ENCODE data around the gene NDUFB11. TPM values are rescaled to one million over a fixed set of nuclear protein-coding genes. Genes with fewer than 3 reads are reported as not detected.

NDUFB11 gene
- total and polyA plus RNA-seq, 9 of the 15 experiments (the other 6 are each of a cell fraction or from before 2014, with no cell fraction given) = 20.9 to 269 (median 86.8) TPM

DNA sequence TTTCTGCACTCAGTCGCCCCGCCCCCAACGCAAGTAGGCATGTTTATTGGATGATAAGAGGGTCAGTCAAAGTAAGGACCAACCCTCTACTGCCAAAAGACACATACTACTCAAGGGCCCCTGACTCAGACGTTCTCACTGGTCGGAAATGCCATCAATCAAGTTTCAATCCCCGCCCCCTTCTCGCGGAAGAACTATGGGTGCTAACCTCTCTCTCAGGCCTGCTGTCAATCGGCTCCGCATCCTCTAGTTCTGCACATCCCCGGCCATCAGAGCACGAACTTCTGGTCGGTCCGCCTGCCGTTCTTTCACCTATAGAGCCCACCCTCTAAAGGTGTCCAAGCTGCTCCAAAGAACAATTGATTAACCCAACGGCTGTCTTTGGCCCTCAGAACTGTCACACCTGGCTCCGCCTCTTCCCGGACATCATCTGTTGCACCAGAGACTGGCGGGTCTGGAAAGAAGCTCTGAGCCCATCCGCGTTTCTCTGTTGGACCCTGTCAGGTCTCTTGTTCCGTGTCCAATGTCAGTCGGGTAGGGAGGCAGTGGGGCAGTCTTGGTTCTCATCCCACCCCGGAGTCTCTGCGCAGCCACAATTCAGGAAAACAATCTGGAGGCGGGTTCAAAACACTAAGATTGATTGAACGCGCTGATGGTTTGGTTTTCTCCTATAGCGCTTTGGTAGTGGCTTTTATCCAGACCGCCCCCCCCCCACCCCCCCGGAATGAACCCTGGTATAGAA lies 15.2 kb downstream of the NDUFB11 start (continued):
- TF ChIP-seq, protein P1, sequence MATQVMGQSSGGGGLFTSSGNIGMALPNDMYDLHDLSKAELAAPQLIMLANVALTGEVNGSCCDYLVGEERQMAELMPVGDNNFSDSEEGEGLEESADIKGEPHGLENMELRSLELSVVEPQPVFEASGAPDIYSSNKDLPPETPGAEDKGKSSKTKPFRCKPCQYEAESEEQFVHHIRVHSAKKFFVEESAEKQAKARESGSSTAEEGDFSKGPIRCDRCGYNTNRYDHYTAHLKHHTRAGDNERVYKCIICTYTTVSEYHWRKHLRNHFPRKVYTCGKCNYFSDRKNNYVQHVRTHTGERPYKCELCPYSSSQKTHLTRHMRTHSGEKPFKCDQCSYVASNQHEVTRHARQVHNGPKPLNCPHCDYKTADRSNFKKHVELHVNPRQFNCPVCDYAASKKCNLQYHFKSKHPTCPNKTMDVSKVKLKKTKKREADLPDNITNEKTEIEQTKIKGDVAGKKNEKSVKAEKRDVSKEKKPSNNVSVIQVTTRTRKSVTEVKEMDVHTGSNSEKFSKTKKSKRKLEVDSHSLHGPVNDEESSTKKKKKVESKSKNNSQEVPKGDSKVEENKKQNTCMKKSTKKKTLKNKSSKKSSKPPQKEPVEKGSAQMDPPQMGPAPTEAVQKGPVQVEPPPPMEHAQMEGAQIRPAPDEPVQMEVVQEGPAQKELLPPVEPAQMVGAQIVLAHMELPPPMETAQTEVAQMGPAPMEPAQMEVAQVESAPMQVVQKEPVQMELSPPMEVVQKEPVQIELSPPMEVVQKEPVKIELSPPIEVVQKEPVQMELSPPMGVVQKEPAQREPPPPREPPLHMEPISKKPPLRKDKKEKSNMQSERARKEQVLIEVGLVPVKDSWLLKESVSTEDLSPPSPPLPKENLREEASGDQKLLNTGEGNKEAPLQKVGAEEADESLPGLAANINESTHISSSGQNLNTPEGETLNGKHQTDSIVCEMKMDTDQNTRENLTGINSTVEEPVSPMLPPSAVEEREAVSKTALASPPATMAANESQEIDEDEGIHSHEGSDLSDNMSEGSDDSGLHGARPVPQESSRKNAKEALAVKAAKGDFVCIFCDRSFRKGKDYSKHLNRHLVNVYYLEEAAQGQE (IDR thresholded peaks at IDR 0.05; ENCODE audit: borderline replicate concordance) = no peak
- TF ChIP-seq, protein P1 (CRISPR knock-in tag; IDR thresholded peaks at IDR 0.05; ENCODE audit: low read depth) = no peak
- TF ChIP-seq ZNF175 (CRISPR knock-in tag; IDR thresholded peaks at IDR 0.05; ENCODE audit: low read depth) (no peak), ZNF79 (CRISPR knock-in tag; IDR thresholded peaks at IDR 0.05; ENCODE audit: low read depth) (no peak), PHB (CRISPR knock-in tag; IDR thresholded peaks at IDR 0.05) (no peak), ZNF280A (IDR thresholded peaks at IDR 0.05; ENCODE audit: low read depth, partially characterized antibody) (no peak)
- TF ChIP-seq, protein P2, sequence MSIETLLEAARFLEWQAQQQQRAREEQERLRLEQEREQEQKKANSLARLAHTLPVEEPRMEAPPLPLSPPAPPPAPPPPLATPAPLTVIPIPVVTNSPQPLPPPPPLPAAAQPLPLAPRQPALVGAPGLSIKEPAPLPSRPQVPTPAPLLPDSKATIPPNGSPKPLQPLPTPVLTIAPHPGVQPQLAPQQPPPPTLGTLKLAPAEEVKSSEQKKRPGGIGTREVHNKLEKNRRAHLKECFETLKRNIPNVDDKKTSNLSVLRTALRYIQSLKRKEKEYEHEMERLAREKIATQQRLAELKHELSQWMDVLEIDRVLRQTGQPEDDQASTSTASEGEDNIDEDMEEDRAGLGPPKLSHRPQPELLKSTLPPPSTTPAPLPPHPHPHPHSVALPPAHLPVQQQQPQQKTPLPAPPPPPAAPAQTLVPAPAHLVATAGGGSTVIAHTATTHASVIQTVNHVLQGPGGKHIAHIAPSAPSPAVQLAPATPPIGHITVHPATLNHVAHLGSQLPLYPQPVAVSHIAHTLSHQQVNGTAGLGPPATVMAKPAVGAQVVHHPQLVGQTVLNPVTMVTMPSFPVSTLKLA (conservative IDR thresholded peaks at IDR 0.05) = no peak
- TF ChIP-seq, protein P3, sequence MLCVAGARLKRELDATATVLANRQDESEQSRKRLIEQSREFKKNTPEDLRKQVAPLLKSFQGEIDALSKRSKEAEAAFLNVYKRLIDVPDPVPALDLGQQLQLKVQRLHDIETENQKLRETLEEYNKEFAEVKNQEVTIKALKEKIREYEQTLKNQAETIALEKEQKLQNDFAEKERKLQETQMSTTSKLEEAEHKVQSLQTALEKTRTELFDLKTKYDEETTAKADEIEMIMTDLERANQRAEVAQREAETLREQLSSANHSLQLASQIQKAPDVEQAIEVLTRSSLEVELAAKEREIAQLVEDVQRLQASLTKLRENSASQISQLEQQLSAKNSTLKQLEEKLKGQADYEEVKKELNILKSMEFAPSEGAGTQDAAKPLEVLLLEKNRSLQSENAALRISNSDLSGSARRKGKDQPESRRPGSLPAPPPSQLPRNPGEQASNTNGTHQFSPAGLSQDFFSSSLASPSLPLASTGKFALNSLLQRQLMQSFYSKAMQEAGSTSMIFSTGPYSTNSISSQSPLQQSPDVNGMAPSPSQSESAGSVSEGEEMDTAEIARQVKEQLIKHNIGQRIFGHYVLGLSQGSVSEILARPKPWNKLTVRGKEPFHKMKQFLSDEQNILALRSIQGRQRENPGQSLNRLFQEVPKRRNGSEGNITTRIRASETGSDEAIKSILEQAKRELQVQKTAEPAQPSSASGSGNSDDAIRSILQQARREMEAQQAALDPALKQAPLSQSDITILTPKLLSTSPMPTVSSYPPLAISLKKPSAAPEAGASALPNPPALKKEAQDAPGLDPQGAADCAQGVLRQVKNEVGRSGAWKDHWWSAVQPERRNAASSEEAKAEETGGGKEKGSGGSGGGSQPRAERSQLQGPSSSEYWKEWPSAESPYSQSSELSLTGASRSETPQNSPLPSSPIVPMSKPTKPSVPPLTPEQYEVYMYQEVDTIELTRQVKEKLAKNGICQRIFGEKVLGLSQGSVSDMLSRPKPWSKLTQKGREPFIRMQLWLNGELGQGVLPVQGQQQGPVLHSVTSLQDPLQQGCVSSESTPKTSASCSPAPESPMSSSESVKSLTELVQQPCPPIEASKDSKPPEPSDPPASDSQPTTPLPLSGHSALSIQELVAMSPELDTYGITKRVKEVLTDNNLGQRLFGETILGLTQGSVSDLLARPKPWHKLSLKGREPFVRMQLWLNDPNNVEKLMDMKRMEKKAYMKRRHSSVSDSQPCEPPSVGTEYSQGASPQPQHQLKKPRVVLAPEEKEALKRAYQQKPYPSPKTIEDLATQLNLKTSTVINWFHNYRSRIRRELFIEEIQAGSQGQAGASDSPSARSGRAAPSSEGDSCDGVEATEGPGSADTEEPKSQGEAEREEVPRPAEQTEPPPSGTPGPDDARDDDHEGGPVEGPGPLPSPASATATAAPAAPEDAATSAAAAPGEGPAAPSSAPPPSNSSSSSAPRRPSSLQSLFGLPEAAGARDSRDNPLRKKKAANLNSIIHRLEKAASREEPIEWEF (CRISPR knock-in tag; IDR thresholded peaks at IDR 0.05) = no peak
